MG63 (cell line): ENCODE measurements around the gene YEATS4. TPM values are rescaled to one million over a fixed set of nuclear protein-coding genes. Genes with fewer than 3 reads are reported as not detected.

Experiments
- DNase-seq: peaks from one replicate; pipeline ENCODE4 v3.0.0-alpha.2; 2020
- H3K27me3 ChIP-seq: fragments of 250-450 bp; sonication (Bioruptor Pico); 2 replicates; pipeline ENCODE4 v1.5.1; 2020; ENCODE audit warnings: mild to moderate bottlenecking, moderate library complexity
- H3K36me3 ChIP-seq: fragments of 250-450 bp; sonication (Bioruptor Pico); 2 replicates; pipeline ENCODE4 v1.5.1; 2020; ENCODE audit warnings: mild to moderate bottlenecking, moderate library complexity
- H3K4me3 ChIP-seq: fragments of 250-450 bp; sonication (Bioruptor Pico); 2 replicates; pipeline ENCODE4 v1.5.1; 2020; ENCODE audit warnings: mild to moderate bottlenecking, moderate library complexity
- H3K9me3 ChIP-seq: fragments of 250-450 bp; sonication (Bioruptor Pico); 2 replicates; pipeline ENCODE4 v1.5.1; 2020; ENCODE audit warnings: mild to moderate bottlenecking, moderate library complexity
- total RNA-seq: library from RNA; depleted of rRNA; stranded (reverse); fragments of >200 nt; shearing (Covaris generic); gene quantifications from 2 replicates; pipeline ENCODE4 v1.2.3, GENCODE V29; 2014; ENCODE audit warnings: low replicate concordance

Gene YEATS4
- total RNA-seq, 1 experiment from 2014 or later = 32.3 TPM

- H3K4me3 ChIP-seq = no peak overlapping the region
- no peaks in the 10 kb centered on the region for H3K27me3 ChIP-seq
- peak; percentile 89 for DNase-seq
- no peaks in the 10 kb centered on the region for H3K9me3 ChIP-seq
- no peaks in the 10 kb centered on the region; the same call in 1 of the 2 replicates for H3K36me3 ChIP-seq
These were observed 46.0 kb downstream of the YEATS4 start for GRCh38 chr12:69405566-69405865.

- Histone ChIP-seq H3K36me3 (no peaks in the 10 kb centered on the region; the same call in 1 of the 2 replicates), H3K27me3 (no peaks in the 10 kb centered on the region), H3K4me3 (no peak overlapping the region), H3K9me3 (no peaks in the 10 kb centered on the region)
- DNase-seq = no peak
These were observed 46.7 kb downstream of the YEATS4 start for GRCh38 chr12:69406217-69406616.

DNA sequence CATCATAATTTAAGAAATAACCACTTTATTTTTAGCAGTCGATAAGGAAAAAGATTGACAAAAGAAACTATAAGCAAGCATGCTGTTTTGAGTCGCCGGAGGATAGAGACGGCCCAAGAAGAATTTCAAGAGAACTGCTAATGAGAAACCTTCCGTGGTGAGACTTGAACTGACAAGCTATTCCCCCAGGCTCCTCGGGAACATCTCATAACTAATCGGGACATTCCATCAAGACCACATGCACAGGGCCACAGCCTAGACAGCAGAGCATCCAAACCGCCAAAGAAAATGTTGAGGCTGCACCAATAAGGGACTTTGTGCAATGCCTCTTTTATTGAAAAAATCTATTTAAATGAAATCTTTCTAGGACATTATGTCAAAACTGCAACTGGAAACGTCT, 51.0 kb downstream of the YEATS4 start:
- Histone ChIP-seq H3K36me3 (no peaks in the 10 kb centered on the region), H3K4me3 (no peak overlapping the region), H3K9me3 (no peaks in the 10 kb centered on the region), H3K27me3 (no peaks in the 10 kb centered on the region)
- no peak for DNase-seq

GRCh38 chr12:69412655-69413054, 53.1 kb downstream of the YEATS4 start:
- H3K36me3 ChIP-seq = no peaks in the 10 kb centered on the region
- no peaks in the 10 kb centered on the region for H3K9me3 ChIP-seq
- no peak for DNase-seq
- no peaks in the 10 kb centered on the region for H3K27me3 ChIP-seq
- H3K4me3 ChIP-seq = no peak overlapping the region

- no peaks in the 10 kb centered on the region for H3K9me3 ChIP-seq
- no peak overlapping the region for H3K4me3 ChIP-seq
- H3K27me3 ChIP-seq = no peaks in the 10 kb centered on the region
- peak; percentile 68 for DNase-seq
- H3K36me3 ChIP-seq = no peaks in the 10 kb centered on the region
These were observed 56.1 kb downstream of the YEATS4 start for GRCh38 chr12:69415471-69416275.

DNA sequence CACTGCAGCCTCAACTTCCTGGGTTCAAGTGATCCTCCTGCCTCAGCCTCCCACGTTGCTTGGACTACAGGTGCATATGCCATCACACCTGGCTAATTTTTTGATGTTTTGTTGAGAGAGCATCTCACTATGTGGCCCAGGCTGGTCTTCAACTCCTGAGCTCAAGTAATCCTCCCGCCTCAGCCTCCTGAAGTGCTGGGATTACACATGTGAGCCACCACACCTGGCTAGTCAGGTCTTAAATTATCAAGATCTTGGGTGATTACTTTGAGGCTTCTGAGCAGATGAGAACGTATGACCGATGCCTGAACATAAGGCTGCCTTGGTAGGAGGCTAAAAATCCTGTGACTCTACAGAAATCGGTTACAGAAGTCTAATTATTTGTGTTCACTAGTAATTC, 57.7 kb downstream of the YEATS4 start:
- no peaks in the 10 kb centered on the region for H3K36me3 ChIP-seq
- no peak overlapping the region for H3K4me3 ChIP-seq
- no peaks in the 10 kb centered on the region for H3K27me3 ChIP-seq
- no peaks in the 10 kb centered on the region for H3K9me3 ChIP-seq
- DNase-seq = no peak

GRCh38 chr12:69417741-69418167, 58.2 kb downstream of the YEATS4 start:
- H3K27me3 ChIP-seq = no peaks in the 10 kb centered on the region
- no peak for DNase-seq
- no peaks in the 10 kb centered on the region for H3K9me3 ChIP-seq
- no peaks in the 10 kb centered on the region for H3K36me3 ChIP-seq
- no peak overlapping the region for H3K4me3 ChIP-seq

DNA sequence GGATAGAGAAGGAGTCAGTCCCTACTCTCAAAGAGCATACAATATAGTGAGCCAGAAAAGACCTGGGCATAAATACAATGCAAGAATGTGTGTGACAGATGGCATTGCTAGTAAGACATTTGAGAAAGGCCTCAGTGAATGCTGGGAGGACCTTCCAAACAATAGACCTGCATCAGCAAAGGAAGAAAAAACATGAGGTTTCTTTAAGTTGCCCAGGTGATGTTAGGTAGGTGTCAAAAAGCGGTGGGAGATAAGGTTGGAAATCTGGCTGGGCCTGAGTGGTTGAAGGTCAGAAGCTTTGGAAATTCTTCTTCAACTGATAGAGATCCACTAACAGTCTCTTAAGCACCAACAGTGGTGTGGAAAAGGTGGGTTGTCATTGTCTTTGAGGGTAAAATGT, 60.2 kb downstream of the YEATS4 start:
- Histone ChIP-seq H3K9me3 (no peaks in the 10 kb centered on the region), H3K36me3 (no peaks in the 10 kb centered on the region), H3K4me3 (no peak overlapping the region), H3K27me3 (no peaks in the 10 kb centered on the region)
- DNase-seq = no peak

DNA sequence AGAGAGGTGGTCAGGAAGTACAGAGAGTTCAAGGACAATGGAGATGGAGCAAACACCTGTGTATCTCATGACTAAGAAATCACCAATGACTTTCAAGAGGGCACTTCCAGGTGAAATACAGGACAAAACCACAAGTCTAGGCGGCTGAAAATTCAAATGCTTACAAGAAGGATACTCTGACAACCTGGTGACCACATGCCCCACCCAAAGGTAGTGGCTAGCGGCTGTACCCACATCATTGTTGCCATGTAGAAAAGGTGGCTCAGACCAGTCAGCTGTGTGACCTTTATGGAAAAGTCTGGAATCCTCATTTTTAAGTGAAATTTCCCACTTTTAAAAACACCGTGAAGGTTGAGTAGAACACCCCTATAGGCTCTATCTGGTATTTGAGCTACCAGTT, 62.0 kb downstream of the YEATS4 start:
- DNase-seq = no peak
- Histone ChIP-seq H3K36me3 (no peaks in the 10 kb centered on the region), H3K9me3 (no peaks in the 10 kb centered on the region), H3K27me3 (no peaks in the 10 kb centered on the region), H3K4me3 (no peak overlapping the region)

DNA sequence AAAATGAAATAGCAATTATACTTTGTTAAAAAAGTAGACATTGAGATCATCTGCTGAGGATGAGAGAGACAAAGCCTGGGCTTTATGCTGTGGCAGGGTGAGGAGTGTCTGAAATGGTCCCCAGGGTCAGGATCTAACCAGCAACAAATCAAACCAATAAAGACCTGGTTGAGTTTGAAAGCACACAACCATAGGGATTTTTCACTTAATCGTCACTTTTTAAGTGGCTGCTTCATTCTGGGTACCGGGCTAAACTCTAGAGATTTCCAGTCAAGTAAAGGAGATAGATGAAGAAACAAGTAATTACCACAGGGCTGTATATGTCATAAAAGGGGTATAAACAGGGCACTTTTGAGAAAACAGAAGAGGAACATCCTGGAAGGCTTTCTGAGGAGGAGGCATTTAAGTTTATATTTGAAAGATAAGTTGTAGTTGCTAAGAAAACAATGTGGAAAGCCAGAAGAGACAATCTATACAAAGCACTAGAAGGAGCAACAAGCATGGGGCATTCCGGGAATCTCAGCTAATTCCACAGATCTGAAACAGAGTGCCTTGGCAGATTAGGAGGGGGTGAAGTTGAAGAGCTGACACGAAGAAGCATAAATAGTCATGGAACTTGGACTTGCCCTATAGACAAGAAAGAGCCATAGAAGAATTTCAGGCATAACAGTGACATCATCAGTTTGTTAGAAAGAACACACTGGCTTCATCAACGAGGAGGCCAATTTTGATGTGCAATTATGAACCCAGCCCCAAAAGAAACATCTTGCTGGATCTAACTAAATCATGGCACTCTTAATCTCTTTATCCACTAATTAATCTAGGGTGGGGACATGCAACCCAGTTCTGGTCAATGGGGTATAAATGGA, 63.7 kb downstream of the YEATS4 start:
- DNase-seq = no peak
- Histone ChIP-seq H3K27me3 (no peaks in the 10 kb centered on the region), H3K9me3 (no peaks in the 10 kb centered on the region), H3K36me3 (no peaks in the 10 kb centered on the region), H3K4me3 (no peak overlapping the region)

DNA sequence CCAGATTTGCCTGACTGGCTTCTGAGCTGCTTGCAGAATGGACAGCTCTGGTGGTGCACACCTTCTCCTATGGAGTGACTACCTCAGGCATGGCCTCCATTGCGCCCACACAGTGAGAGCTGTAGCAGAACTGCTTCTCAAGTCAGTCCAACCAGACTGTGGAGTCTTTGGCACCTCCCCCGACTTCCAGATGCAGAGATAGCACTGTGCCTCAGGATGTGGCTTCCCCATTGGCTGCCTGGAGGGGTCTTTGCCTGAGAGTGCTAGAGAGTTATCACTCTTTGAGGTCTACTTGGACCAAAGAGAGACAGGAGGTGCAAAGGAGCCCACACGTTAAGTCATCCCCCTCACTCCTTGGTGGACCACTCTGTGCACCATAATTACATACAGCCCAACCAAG, 65.9 kb downstream of the YEATS4 start:
- Histone ChIP-seq H3K36me3 (no peaks in the 10 kb centered on the region), H3K9me3 (no peaks in the 10 kb centered on the region)
- no peak for DNase-seq

DNA sequence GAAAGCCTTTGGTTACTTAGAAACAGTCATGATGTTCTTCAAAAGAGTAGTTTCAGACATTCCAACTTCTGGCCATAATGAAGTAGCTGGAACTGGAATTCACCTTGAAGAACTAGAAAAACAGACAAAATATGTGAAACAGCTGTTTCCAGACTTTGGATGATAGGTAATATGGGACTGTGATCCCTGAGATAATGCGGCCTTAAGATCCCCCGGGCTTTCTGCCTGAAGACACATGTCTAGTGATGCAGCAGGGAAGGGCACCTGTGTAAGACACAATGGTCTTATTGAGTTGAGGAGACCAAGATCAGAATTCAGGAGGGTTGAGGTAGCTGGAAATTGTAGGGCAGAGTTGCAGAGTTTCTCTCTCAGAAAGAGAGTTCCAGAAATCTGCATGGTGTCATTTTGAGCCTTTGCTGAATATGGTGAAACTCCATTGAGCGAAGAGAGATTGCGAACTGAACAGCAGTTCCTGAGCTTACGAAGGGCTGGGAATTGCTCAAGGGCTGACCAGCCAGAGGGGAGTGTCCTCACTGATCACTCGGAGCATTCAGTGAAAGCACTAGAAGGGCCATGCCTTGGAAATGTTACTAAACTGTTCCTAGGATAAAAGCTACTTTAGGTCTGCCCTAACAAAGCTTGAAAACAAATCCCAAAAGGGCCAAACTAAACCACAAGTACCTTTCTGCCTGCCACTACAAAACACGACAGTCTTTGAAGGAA, 69.0 kb downstream of the YEATS4 start:
- Histone ChIP-seq H3K9me3 (no peaks in the 10 kb centered on the region), H3K27me3 (no peaks in the 10 kb centered on the region), H3K4me3 (no peak overlapping the region), H3K36me3 (no peaks in the 10 kb centered on the region)
- no peak for DNase-seq

More for the DNA sequence above, 65.9 kb downstream of the YEATS4 start:
- H3K4me3 ChIP-seq = no peak overlapping the region
- no peaks in the 10 kb centered on the region for H3K27me3 ChIP-seq

DNA sequence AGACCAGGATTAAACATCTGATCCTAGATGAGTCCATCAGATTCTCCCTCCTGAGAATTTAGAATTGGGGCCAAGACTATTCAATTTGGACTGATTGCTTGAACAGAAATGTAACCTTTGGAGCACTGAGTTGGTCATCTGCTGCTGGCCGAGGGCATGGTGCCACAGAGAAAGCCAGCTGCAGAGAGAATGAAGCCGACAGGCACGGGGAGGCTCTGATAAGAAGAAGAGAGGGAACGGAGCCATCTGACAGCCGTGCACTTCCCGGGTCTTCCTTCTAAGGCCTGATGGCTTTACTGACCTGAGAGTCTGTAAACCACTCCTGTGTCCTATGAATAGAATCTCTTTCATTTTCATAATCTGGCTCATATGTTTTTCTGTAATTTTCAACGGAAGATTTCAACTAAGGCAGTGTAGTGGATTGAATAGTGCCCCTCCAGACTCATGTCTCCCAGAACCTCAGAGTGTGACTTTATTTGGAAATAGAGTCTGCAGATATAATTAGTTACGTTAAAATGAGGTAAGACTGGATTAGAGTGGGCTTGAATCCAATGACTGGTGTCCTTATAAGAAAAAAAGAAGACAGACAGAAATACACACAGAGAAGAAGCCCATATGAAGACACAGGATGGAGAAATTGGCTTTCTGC, 71.5 kb downstream of the YEATS4 start:
- no peak for DNase-seq
- no peaks in the 10 kb centered on the region for H3K36me3 ChIP-seq
- H3K4me3 ChIP-seq = no peak overlapping the region
- no peaks in the 10 kb centered on the region for H3K27me3 ChIP-seq
- no peaks in the 10 kb centered on the region for H3K9me3 ChIP-seq

- Histone ChIP-seq H3K36me3 (no peaks in the 10 kb centered on the region), H3K27me3 (no peaks in the 10 kb centered on the region), H3K9me3 (no peaks in the 10 kb centered on the region), H3K4me3 (no peak overlapping the region)
- no peak for DNase-seq
These were observed 72.2 kb downstream of the YEATS4 start for GRCh38 chr12:69431591-69432222.

- DNase-seq = no peak
- H3K36me3 ChIP-seq = no peaks in the 10 kb centered on the region
- no peaks in the 10 kb centered on the region for H3K9me3 ChIP-seq
- H3K27me3 ChIP-seq = no peaks in the 10 kb centered on the region
- H3K4me3 ChIP-seq = no peak overlapping the region
These were observed 74.1 kb downstream of the YEATS4 start for GRCh38 chr12:69433653-69434052.

- Histone ChIP-seq H3K36me3 (no peaks in the 10 kb centered on the region), H3K4me3 (no peak overlapping the region), H3K9me3 (no peaks in the 10 kb centered on the region), H3K27me3 (no peaks in the 10 kb centered on the region)
- peak; percentile 39 for DNase-seq
These were observed 76.1 kb downstream of the YEATS4 start for GRCh38 chr12:69435644-69436043.
